Subcutaneous abdominal adipose tissue (tissue), 5 donors: Measurements from ENCODE around the gene ARSA.
"Not testable (repeated sequence)": the region's sequence is repeated elsewhere in the genome, so short reads cannot be mapped to it uniquely, and the experiment has no call there.

ENCODE experiments used
- H3K27ac ChIP-seq: one replicate; pipeline ENCODE4 v1.7.0; 2013; ENCODE audit warnings: low read depth, mild to moderate bottlenecking, inconsistent platforms, low read length, moderate library complexity
- H3K27me3 ChIP-seq, 5 donors: one replicate each; pipeline ENCODE4 v1.7.0; 2013; ENCODE audit warnings: low read length in 5 of 5, inconsistent platforms in 1 of 5; ENCODE audit not compliant: control insufficient read depth in 5 of 5, insufficient read depth in 4 of 5
- H3K36me3 ChIP-seq, 5 donors: one replicate each; pipeline ENCODE4 v1.7.0; 2013; ENCODE audit warnings: low read length in 5 of 5; ENCODE audit not compliant: control insufficient read depth in 5 of 5, insufficient read depth in 5 of 5
- H3K4me1 ChIP-seq, 5 donors: one replicate each; pipeline ENCODE4 v1.7.0; 2013; ENCODE audit warnings: low read length in 5 of 5, mild to moderate bottlenecking in 3 of 5, moderate library complexity in 1 of 5; ENCODE audit not compliant: control insufficient read depth in 5 of 5, insufficient read depth in 5 of 5
- H3K4me3 ChIP-seq, 5 donors: one replicate each; pipeline ENCODE4 v1.7.0; 2013; ENCODE audit warnings: low read length in 5 of 5, low read depth in 1 of 5
- H3K9ac ChIP-seq, 5 donors: one replicate each; pipeline ENCODE4 v1.7.0; 2013; ENCODE audit warnings: low read length in 5 of 5, mild to moderate bottlenecking in 4 of 5, moderate library complexity in 3 of 5
- H3K9me3 ChIP-seq, 5 donors: one replicate each; pipeline ENCODE4 v1.7.0; 2013; ENCODE audit warnings: low read length in 5 of 5; ENCODE audit not compliant: control insufficient read depth in 5 of 5
- donor health status: healthy.
- donor health status: healthy.
- donor health status: healthy.
- donor health status: healthy.
- donor health status: healthy.

Gene ARSA

GRCh38 chr22:50672471-50673230 is 44.7 kb upstream of the ARSA start, which contains the start of gene SHANK3:
SHANK3 (plus strand) TSS chr22:50672823.
- Histone ChIP-seq H3K9ac (peak within 1 kb of the TSS in 4 of 5 donors; percentile 5 to 92 (median 53)), H3K36me3 (peaks cover 0 to 23% (median 7%) of the 10 kb centered on the region in 5 donors), H3K27ac (peak within 1 kb of the TSS; percentile 86), H3K9me3 (no peaks in the 10 kb centered on the region), H3K4me3 (peak within 1 kb of the TSS; percentile 36 to 90 (median 73)), H3K27me3 (peaks cover 7 to 41% (median 30%) of the 10 kb centered on the region in 5 donors), H3K4me1 (peaks cover 2 to 51% (median 24%) of the 10 kb centered on the region in 5 donors)

DNA sequence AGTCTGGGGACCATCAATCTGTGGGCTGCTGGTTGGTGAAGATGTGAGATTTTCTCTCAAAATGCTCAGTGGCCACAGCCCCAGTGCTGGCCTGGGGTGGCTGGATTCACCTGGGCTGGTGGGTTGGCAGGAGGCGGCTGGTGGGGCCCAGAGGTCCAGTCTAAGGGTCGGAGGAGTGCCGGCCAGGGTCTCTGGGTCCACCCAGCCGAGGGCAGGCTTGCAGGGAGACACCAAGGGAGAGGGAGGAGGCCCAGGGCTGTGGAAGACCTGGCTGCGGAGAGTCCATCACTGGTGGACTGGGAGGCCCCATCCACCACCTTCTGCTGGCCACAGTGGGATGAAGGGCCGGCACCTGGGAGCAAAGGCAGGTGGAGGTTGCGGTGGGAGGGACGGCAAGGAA is 44.1 kb upstream of the ARSA start:
- H3K4me3 ChIP-seq = no peak overlapping the region
- peaks cover 2 to 45% (median 19%) of the 10 kb centered on the region in 5 donors for H3K4me1 ChIP-seq
- no peaks in the 10 kb centered on the region for H3K9me3 ChIP-seq
- peak overlapping the region; percentile 75 for H3K27ac ChIP-seq
- peak overlapping the region in 2 of 5 donors; percentile 42 to 56 for H3K9ac ChIP-seq
- H3K27me3 ChIP-seq = peaks cover 7 to 41% (median 30%) of the 10 kb centered on the region in 5 donors
- peaks cover 0 to 19% (median 7%) of the 10 kb centered on the region in 5 donors for H3K36me3 ChIP-seq

DNA sequence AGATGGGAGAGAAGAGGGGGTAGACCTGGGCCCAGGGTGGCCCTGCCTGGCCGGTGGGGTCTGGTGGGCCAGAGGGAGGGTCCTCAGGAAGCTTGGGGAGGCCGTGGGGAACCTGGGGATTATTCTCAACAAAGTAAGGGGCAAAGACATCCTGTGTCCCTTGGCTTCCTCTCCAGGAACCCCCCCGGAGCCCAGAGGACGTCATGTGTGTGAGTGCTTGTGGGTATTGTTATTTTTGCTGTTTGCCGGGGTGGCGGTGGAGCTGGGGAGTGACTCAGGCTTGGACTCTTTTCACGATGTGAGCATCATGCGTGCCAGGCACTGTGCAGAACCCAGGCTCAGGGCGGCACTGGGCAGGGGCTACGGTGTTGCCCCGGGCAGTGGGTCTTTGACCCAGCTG is 43.7 kb upstream of the ARSA start:
- peak overlapping the region; percentile 75 for H3K27ac ChIP-seq
- H3K4me3 ChIP-seq = no peak overlapping the region

GRCh38 chr22:50670914-50671538 is 43.1 kb upstream of the ARSA start:
- H3K27ac ChIP-seq = peak overlapping the region; percentile 75
- H3K9me3 ChIP-seq = no peaks in the 10 kb centered on the region
- no peak overlapping the region for H3K4me3 ChIP-seq
- peak overlapping the region in 1 of 5 donors; percentile 56 for H3K9ac ChIP-seq
- H3K4me1 ChIP-seq = peaks cover 2 to 36% (median 18%) of the 10 kb centered on the region in 5 donors
- peaks cover 7 to 41% (median 26%) of the 10 kb centered on the region in 5 donors for H3K27me3 ChIP-seq
- H3K36me3 ChIP-seq = peaks cover 0 to 10% (median 4%) of the 10 kb centered on the region in 5 donors

More for the DNA sequence above, 43.7 kb upstream of the ARSA start:
- H3K4me1 ChIP-seq = peaks cover 2 to 41% (median 18%) of the 10 kb centered on the region in 5 donors
- no peaks in the 10 kb centered on the region for H3K9me3 ChIP-seq
- peaks cover 0 to 15% (median 7%) of the 10 kb centered on the region in 5 donors for H3K36me3 ChIP-seq
- peak overlapping the region in 2 of 5 donors; percentile 30 to 56 for H3K9ac ChIP-seq
- H3K27me3 ChIP-seq = peaks cover 7 to 41% (median 30%) of the 10 kb centered on the region in 5 donors

DNA sequence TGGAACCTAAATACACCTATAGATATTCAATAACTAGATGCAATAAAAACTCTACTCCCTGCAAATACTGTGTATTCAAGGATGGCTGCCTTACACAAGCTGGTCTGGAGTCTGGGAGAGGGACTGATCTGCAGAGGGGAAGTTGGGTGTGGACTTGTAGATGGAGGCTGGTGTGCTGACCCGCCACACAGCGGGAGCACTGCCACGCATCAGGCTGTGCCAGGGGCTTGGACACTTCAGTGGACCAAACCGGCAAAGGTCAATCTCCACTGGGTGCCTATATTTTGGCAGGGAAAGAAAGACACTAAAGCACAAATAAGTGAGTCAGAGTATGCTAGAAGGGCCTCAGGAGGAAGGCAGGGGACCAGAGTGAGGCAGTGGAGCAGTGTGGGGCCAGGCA is 42.6 kb upstream of the ARSA start:
- H3K36me3 ChIP-seq = peaks cover 0 to 4% (median 2%) of the 10 kb centered on the region in 5 donors
- peaks cover 6 to 37% (median 21%) of the 10 kb centered on the region in 5 donors for H3K27me3 ChIP-seq
- peaks cover 2 to 33% (median 18%) of the 10 kb centered on the region in 5 donors for H3K4me1 ChIP-seq
- H3K9me3 ChIP-seq = no peaks in the 10 kb centered on the region
- peak overlapping the region in 1 of 5 donors; percentile 28 for H3K9ac ChIP-seq
- no peak overlapping the region for H3K4me3 ChIP-seq
- peak overlapping the region; percentile 75 for H3K27ac ChIP-seq

DNA sequence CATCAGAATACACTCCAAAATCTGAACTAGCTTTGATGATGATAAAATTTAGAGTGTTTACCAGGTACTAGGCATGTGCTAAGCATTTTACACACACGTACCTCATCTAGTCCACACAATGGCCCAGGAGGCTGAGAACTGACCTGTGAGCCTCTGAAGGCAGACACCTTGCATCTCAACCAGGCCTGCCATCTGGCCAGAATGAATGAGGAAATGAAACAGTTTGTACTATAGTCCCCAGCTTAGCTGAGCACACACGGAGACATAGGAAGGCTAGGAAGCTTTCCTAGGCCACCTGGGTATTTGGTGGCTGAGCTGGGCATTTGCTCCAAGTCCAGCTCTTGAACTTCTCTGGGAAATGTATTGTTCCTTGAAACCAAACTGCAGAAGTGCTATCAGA is 37.8 kb upstream of the ARSA start:
- Histone ChIP-seq H3K27me3 (peaks cover 0 to 4% (median 0%) of the 10 kb centered on the region in 5 donors), H3K36me3 (no peaks in the 10 kb centered on the region), H3K4me1 (peaks cover 0 to 4% (median 4%) of the 10 kb centered on the region in 5 donors), H3K9me3 (no peaks in the 10 kb centered on the region), H3K27ac (no peak overlapping the region), H3K9ac (no peak overlapping the region), H3K4me3 (no peak overlapping the region)

GRCh38 chr22:50665212-50665611 is 37.3 kb upstream of the ARSA start:
- H3K4me3 ChIP-seq = no peak overlapping the region
- no peaks in the 10 kb centered on the region for H3K9me3 ChIP-seq
- no peak overlapping the region for H3K9ac ChIP-seq
- no peaks in the 10 kb centered on the region for H3K36me3 ChIP-seq
- H3K27ac ChIP-seq = no peak overlapping the region
- no peaks in the 10 kb centered on the region for H3K27me3 ChIP-seq
- no peaks in the 10 kb centered on the region for H3K4me1 ChIP-seq

DNA sequence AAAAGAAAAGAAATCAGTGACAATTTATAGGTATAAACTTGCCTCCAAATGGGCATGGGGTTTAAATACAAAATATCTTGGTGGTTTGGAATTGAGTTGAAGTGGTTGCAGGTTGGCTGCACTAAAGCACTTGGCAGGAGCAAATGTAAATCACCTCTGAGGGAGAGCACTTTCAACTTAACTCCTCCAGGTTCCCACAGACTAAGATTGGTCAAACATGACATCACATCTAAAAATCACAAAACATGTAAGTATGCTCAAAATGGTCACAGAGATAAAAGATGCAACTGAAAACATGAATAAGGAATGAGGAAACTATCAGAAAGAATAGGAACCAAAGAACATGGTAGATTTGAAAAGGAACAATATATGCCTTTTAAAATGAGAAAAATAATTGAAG is 32.4 kb upstream of the ARSA start:
- Histone ChIP-seq H3K4me1 (peaks cover 7 to 31% (median 28%) of the 10 kb centered on the region in 5 donors), H3K36me3 (no peaks in the 10 kb centered on the region), H3K27me3 (no peaks in the 10 kb centered on the region), H3K9ac (no peak overlapping the region), H3K9me3 (no peaks in the 10 kb centered on the region), H3K4me3 (no peak overlapping the region), H3K27ac (no peak overlapping the region)

- H3K9ac ChIP-seq, H3K36me3 ChIP-seq, H3K4me3 ChIP-seq, H3K9me3 ChIP-seq, H3K27me3 ChIP-seq, H3K27ac ChIP-seq: not testable (repeated sequence)
- peaks cover 7 to 31% (median 31%) of the 10 kb centered on the region in 5 donors for H3K4me1 ChIP-seq
These were observed 31.8 kb upstream of the ARSA start for GRCh38 chr22:50659711-50660110.

DNA sequence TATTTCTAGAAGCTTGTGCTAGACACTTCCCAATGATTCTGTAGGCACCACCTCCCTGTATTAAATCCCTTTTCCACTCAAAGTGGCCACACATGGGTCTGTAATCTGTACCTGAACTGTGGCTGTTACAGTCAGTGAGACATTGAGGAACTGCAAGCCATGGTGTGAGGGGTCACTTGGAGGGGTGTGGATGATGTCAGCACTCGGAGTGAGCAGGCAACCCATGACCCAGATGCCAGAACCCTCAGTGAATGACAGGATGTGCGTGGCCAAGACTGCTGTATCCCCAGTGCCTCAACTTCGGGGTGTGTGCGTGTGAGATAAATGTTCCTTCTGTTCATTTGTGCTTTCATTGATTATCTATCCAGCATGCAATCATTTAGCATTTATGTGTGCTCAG is 30.0 kb upstream of the ARSA start:
- H3K4me1 ChIP-seq = peaks cover 7 to 31% (median 31%) of the 10 kb centered on the region in 5 donors
- peak overlapping the region in 1 of 5 donors; percentile 62 for H3K9ac ChIP-seq
- H3K4me3 ChIP-seq = peak overlapping the region in 1 of 5 donors; percentile 2
- H3K9me3 ChIP-seq = no peaks in the 10 kb centered on the region
- H3K27ac ChIP-seq = peak overlapping the region; percentile 64
- no peaks in the 10 kb centered on the region for H3K36me3 ChIP-seq
- H3K27me3 ChIP-seq = no peaks in the 10 kb centered on the region
